ENCODE data around the gene SYT1. TPM values are rescaled to one million over a fixed set of nuclear protein-coding genes. Genes with fewer than 3 reads are reported as not detected.

The SYT1 gene
- total and polyA plus RNA-seq, 2 of the 8 experiments (the other 6 are each of a cell fraction or from before 2014, with no cell fraction given), result 11.0 to 34.6 TPM

- Histone ChIP-seq H3K4me3 (ENCODE audit: extremely low read depth in 1 of 4, insufficient read depth in 2 of 4, low read depth in 3 of 4, low read length in 4 of 4) (no peak overlapping the region), H2BK12ac (ENCODE audit: low read depth, low read length) (no peak overlapping the region), H2AK5ac (ENCODE audit: low read depth, low read length) (no peak overlapping the region), H4K91ac (replicated peaks; ENCODE audit: insufficient read length, low read length) (no peak overlapping the region), H4K5ac (ENCODE audit: insufficient read length, low read depth, low read length) (no peak overlapping the region), H3K18ac (ENCODE audit: extremely low read depth, low read length) (no peak overlapping the region), H2BK20ac (ENCODE audit: low read length) (no peak overlapping the region), H3K79me2 (ENCODE audit: control insufficient read depth in 1 of 2, insufficient read depth in 2 of 2, low read length in 2 of 2) (no peaks in the 10 kb centered on the region), H3K79me1 (ENCODE audit: low read depth, low read length) (no peaks in the 10 kb centered on the region), H4K20me1 (replicated peaks in 1 of 2; ENCODE audit: control insufficient read depth in 1 of 2, insufficient read depth in 2 of 2, low read length in 2 of 2) (peaks cover 0 to 1% of the 10 kb centered on the region in 2 experiments), H3K27me3 (replicated peaks in 1 of 4; ENCODE audit: control insufficient read depth in 3 of 4, extremely low read depth in 1 of 4, insufficient read depth in 3 of 4, low read length in 3 of 4) (no peaks in the 10 kb centered on the region), H2AFZ (ENCODE audit: low read length) (no peak overlapping the region), H3K4me1 (replicated peaks in 1 of 4; ENCODE audit: control insufficient read depth in 3 of 4, insufficient read depth in 4 of 4, low read length in 3 of 4) (no peaks in the 10 kb centered on the region), H3K27ac (ENCODE audit: low read depth, low read length) (no peak overlapping the region), H3K56ac (replicated peaks; ENCODE audit: insufficient read length, low read depth, low read length) (no peak overlapping the region), H3K9me3 (ENCODE audit: insufficient read depth in 2 of 2, low read depth in 1 of 2, low read length in 1 of 2) (no peaks in the 10 kb centered on the region), H2BK15ac (ENCODE audit: low read length) (no peak overlapping the region), H3K9ac (replicated peaks in 1 of 4; ENCODE audit: extremely low read depth in 1 of 4, low read depth in 3 of 4, low read length in 3 of 4) (no peak overlapping the region), H3K14ac (ENCODE audit: insufficient read length) (no peak overlapping the region), H3K23ac (ENCODE audit: insufficient read length) (no peak overlapping the region), H3K4ac (replicated peaks; ENCODE audit: insufficient read length, low read depth, low read length) (no peak overlapping the region), H3K23me2 (ENCODE audit: low read depth, low read length) (no peaks in the 10 kb centered on the region), H4K8ac (ENCODE audit: extremely low read depth, insufficient read depth, low read length) (no peak overlapping the region), H2BK120ac (replicated peaks; ENCODE audit: low read depth, low read length) (no peak overlapping the region), H3K36me3 (ENCODE audit: control insufficient read depth in 2 of 4, insufficient read depth in 4 of 4, low read length in 3 of 4) (no peaks in the 10 kb centered on the region), H3K4me2 (ENCODE audit: insufficient read depth in 1 of 2, low read depth in 2 of 2, low read length in 2 of 2) (no peak overlapping the region), H2BK5ac (ENCODE audit: low read depth, low read length) (no peak overlapping the region)
- POLR2A ChIA-PET (ENCODE audit: partially characterized antibody), result interaction anchor here (0.9 to 1.5 kb wide), 3 partner anchors 8 to 14 kb away, joined by 3 to 5 read pairs (median 4); no protein-coding TSS in a partner anchor
- DNase-seq (ENCODE audit: low read depth in 1 of 2, low spot score in 2 of 2) (no peak), FAIRE-seq (no peak)
- 88% methylated on average over 1 of the region's 1 CpG; no CpG with 5 or more reads in 1 of the 2 experiments for WGBS, 2 experiments (ENCODE audit: extremely low coverage in 1 of 2, insufficient coverage in 1 of 2, insufficient read length in 1 of 2, insufficient replicate concordance in 2 of 2, low coverage in 1 of 2, low lambda C conversion rate in 2 of 2, missing lambda C conversion rate in 1 of 2)
- TF ChIP-seq RAD21 (IDR thresholded peaks at IDR 0.05 in 1 of 2, conservative IDR thresholded peaks at IDR 0.05 in 1 of 2; ENCODE audit: low read depth in 2 of 2, low read length in 2 of 2) (no peak), ZNF274 (IDR thresholded peaks at IDR 0.05; ENCODE audit: borderline replicate concordance, extremely low read depth, low read length) (no peak)
- CTCF ChIA-PET (ENCODE audit: partially characterized antibody), result no interaction called here
These were observed 67.0 kb downstream of the SYT1 start for GRCh38 chr12:78931466-78931990.

All from H1 (cell line).